WTC11 (cell line): ENCODE data around the gene RAB3GAP1. TPM values are rescaled to one million over a fixed set of nuclear protein-coding genes. Genes with fewer than 3 reads are reported as not detected.

Experiments used
- ATAC-seq: fragments of 200-7000 bp; cut with Tn5 transposase; 2 replicates; pipeline ENCODE4 v1.10.0; 2021; ENCODE audit warnings: mild to moderate bottlenecking, moderate library complexity
- CTCF ChIA-PET: fragments of 300-600 bp; sonication (Branson Sonifier 250); formaldehyde crosslinking; loops from one replicate; lab custom pipeline; 2021; ENCODE audit warnings: antibody characterized with exemption; lab: Charles Lee
- POLR2A ChIA-PET: fragments of 350-600 bp; sonication (Branson Sonifier 250); formaldehyde crosslinking; loops from one replicate; lab custom pipeline; 2021; ENCODE audit warnings: antibody characterized with exemption; lab: Charles Lee
- DNase-seq: peaks from one replicate; pipeline ENCODE4 v3.0.0; 2021; ENCODE audit warnings: low spot score
- H3K27ac Mint-ChIP-seq: 2 replicates; pipeline ENCODE4 v1.8.0; 2021; ENCODE audit warnings: mixed read lengths
- H3K27me3 Mint-ChIP-seq: 2 replicates; pipeline ENCODE4 v1.8.0; 2021; ENCODE audit warnings: low read depth, mild to moderate bottlenecking, moderate library complexity, mixed read lengths
- H3K36me3 Mint-ChIP-seq: 2 replicates; pipeline ENCODE4 v1.8.0; 2021; ENCODE audit warnings: mixed read lengths
- H3K4me1 Mint-ChIP-seq: 2 replicates; pipeline ENCODE4 v1.8.0; 2022; ENCODE audit warnings: mixed read lengths
- H3K4me3 Mint-ChIP-seq: 2 replicates; pipeline ENCODE4 v1.8.0; 2021; ENCODE audit warnings: mild to moderate bottlenecking, moderate library complexity, mixed read lengths
- H3K9me3 Mint-ChIP-seq: 2 replicates; pipeline ENCODE4 v1.8.0; 2021; ENCODE audit warnings: mixed read lengths
- AR ChIP-seq: fragments of 250-450 bp; sonication (Bioruptor Pico); IDR thresholded peaks from 2 replicates; pipeline ENCODE4 v1.9.0; 2021; ENCODE audit warnings: mild to moderate bottlenecking
- ATF6 ChIP-seq: sonication (generic); formaldehyde crosslinking; IDR thresholded peaks from 2 replicates; pipeline ENCODE4 v1.8.1; 2023; ENCODE audit warnings: mild to moderate bottlenecking, missing genetic modification reagents
- E2F1 ChIP-seq: sonication (generic); formaldehyde crosslinking; IDR thresholded peaks from 2 replicates; pipeline ENCODE4 v1.8.0; 2022; ENCODE audit warnings: mild to moderate bottlenecking, missing genetic modification reagents
- E2F5 ChIP-seq: sonication (generic); formaldehyde crosslinking; IDR thresholded peaks from 2 replicates; pipeline ENCODE4 v1.8.1; 2022; ENCODE audit warnings: mild to moderate bottlenecking, moderate library complexity, missing genetic modification reagents
- ELF4 ChIP-seq: sonication (generic); formaldehyde crosslinking; IDR thresholded peaks from 2 replicates; pipeline ENCODE4 v1.8.1; 2022; ENCODE audit warnings: low read depth, mild to moderate bottlenecking, moderate library complexity, missing genetic modification reagents
- HMGA2 ChIP-seq: fragments of 250-450 bp; sonication (Bioruptor Pico); IDR thresholded peaks from 2 replicates; pipeline ENCODE4 v1.4.0; 2021; ENCODE audit warnings: mild to moderate bottlenecking, moderate library complexity
- IRF2 ChIP-seq: sonication (generic); formaldehyde crosslinking; IDR thresholded peaks from 2 replicates; pipeline ENCODE4 v1.8.0; 2022; ENCODE audit warnings: low read depth, missing genetic modification reagents, borderline replicate concordance
- NR1H2 ChIP-seq: sonication (generic); formaldehyde crosslinking; IDR thresholded peaks from 2 replicates; pipeline ENCODE4 v1.9.0; 2021; ENCODE audit warnings: mild to moderate bottlenecking, moderate library complexity, missing genetic modification reagents
- NR2C2 ChIP-seq: sonication (generic); formaldehyde crosslinking; IDR thresholded peaks from 2 replicates; pipeline ENCODE4 v1.8.0; 2022; ENCODE audit warnings: mild to moderate bottlenecking, missing genetic modification reagents
- PRRX2 ChIP-seq: fragments of 250-450 bp; sonication (Bioruptor Pico); IDR thresholded peaks from 2 replicates; pipeline ENCODE4 v1.8.0; 2021; ENCODE audit warnings: mild to moderate bottlenecking
- TEAD4 ChIP-seq: sonication (generic); formaldehyde crosslinking; IDR thresholded peaks from 2 replicates; pipeline ENCODE4 v1.8.0; 2022; ENCODE audit warnings: mild to moderate bottlenecking, missing genetic modification reagents
- ZNF121 ChIP-seq: sonication (generic); formaldehyde crosslinking; IDR thresholded peaks from 2 replicates; pipeline ENCODE4 v1.8.0; 2023; ENCODE audit warnings: missing genetic modification reagents
- ZNF138 ChIP-seq: sonication (generic); formaldehyde crosslinking; conservative IDR thresholded peaks from 2 replicates; pipeline ENCODE4 v1.8.1; 2022; ENCODE audit warnings: mild to moderate bottlenecking, moderate library complexity, missing genetic modification reagents
- ZNF263 ChIP-seq: sonication (generic); formaldehyde crosslinking; IDR thresholded peaks from 2 replicates; pipeline ENCODE4 v1.8.1; 2022; ENCODE audit warnings: low read depth, mild to moderate bottlenecking, moderate library complexity, missing genetic modification reagents
- ZNF532 ChIP-seq: fragments of 250-450 bp; sonication (Bioruptor Pico); IDR thresholded peaks from 2 replicates; pipeline ENCODE4 v1.9.0; 2021; ENCODE audit warnings: mild to moderate bottlenecking, borderline replicate concordance
- ZNF671 ChIP-seq: fragments of 250-450 bp; sonication (Bioruptor Pico); IDR thresholded peaks from 2 replicates; pipeline ENCODE4 v1.8.0; 2021; ENCODE audit warnings: mild to moderate bottlenecking
- total RNA-seq: library from RNA; stranded (reverse); gene quantifications from 3 replicates; pipeline ENCODE4 v1.2.3, GENCODE V29; 2021

Gene RAB3GAP1
- total RNA-seq, 1 experiment from 2014 or later: 27.6 TPM

GRCh38 chr2:135093193-135093592, 41.1 kb downstream of the RAB3GAP1 start:
- no peak overlapping the region for H3K4me3 Mint-ChIP-seq
- TF ChIP-seq TEAD4 (no peak), ELF4 (CRISPR knock-in tag) (no peak), ZNF532 (CRISPR knock-in tag) (no peak)
- ChIA-PET CTCF (no interaction called here), POLR2A (interaction anchor here (0.5 kb wide), 1 partner anchor 123 kb away, joined by 7 read pairs; no protein-coding TSS in a partner anchor)
- DNase-seq: no peak
- H3K27ac Mint-ChIP-seq: no peak overlapping the region
- H3K4me1 Mint-ChIP-seq: no peaks in the 10 kb centered on the region
- peaks cover 19% of the 10 kb centered on the region for H3K36me3 Mint-ChIP-seq
- no peaks in the 10 kb centered on the region for H3K27me3 Mint-ChIP-seq
- no peak for ATAC-seq
- peaks cover 10% of the 10 kb centered on the region for H3K9me3 Mint-ChIP-seq

- POLR2A ChIA-PET: interaction anchor here (0.5 kb wide), 1 partner anchor 122 kb away, joined by 7 read pairs; no protein-coding TSS in a partner anchor
- peaks cover 9% of the 10 kb centered on the region for H3K9me3 Mint-ChIP-seq
- no peak for ATAC-seq
- TF ChIP-seq ZNF138 (no peak), NR2C2 (no peak), NR1H2 (CRISPR knock-in tag) (no peak), IRF2 (CRISPR knock-in tag) (no peak), E2F5 (no peak), ZNF532 (CRISPR knock-in tag) (no peak), ZNF121 (CRISPR knock-in tag) (no peak), PRRX2 (CRISPR knock-in tag) (no peak), E2F1 (CRISPR knock-in tag) (no peak), HMGA2 (CRISPR knock-in tag) (no peak), AR (CRISPR knock-in tag) (no peak), ZNF671 (CRISPR knock-in tag) (no peak), ZNF263 (CRISPR knock-in tag) (no peak), TEAD4 (no peak), ATF6 (CRISPR knock-in tag) (no peak)
Measured at GRCh38 chr2:135093670-135094330, 41.7 kb downstream of the RAB3GAP1 start.

More at GRCh38 chr2:135093670-135094330, 41.7 kb downstream of the RAB3GAP1 start:
- Mint-ChIP-seq H3K4me1 (no peaks in the 10 kb centered on the region), H3K4me3 (no peak overlapping the region), H3K27ac (no peak overlapping the region), H3K36me3 (peaks cover 18% of the 10 kb centered on the region), H3K27me3 (no peaks in the 10 kb centered on the region)
- CTCF ChIA-PET: no interaction called here
- no peak for DNase-seq
